SJSA1 (cell line): ENCODE data around the gene DUSP9. TPM values are rescaled to one million over a fixed set of nuclear protein-coding genes. Genes with fewer than 3 reads are reported as not detected.

Source experiments
- DNase-seq, 2 experiments: peaks; one replicate each; pipeline ENCODE4 v3.0.0-alpha.2; 2015 to 2020; ENCODE audit warnings: low spot score in 2 of 2, low read depth in 1 of 2
- H3K27ac ChIP-seq: fragments of 250-450 bp; sonication (Bioruptor Pico); 2 replicates; pipeline ENCODE4 v1.5.1; 2020; ENCODE audit warnings: mild to moderate bottlenecking, moderate library complexity
- H3K27me3 ChIP-seq: fragments of 250-450 bp; sonication (Bioruptor Pico); replicated peaks from 2 replicates; pipeline ENCODE4 v1.5.1; 2020; ENCODE audit warnings: mild to moderate bottlenecking, moderate library complexity
- H3K36me3 ChIP-seq: fragments of 250-450 bp; sonication (Bioruptor Pico); 2 replicates; pipeline ENCODE4 v1.5.1; 2020; ENCODE audit warnings: mild to moderate bottlenecking
- H3K4me1 ChIP-seq: fragments of 250-450 bp; sonication (Bioruptor Pico); replicated peaks from 2 replicates; pipeline ENCODE4 v1.6.1; 2021; ENCODE audit warnings: mild to moderate bottlenecking
- H3K4me3 ChIP-seq: fragments of 250-450 bp; sonication (Bioruptor Pico); 2 replicates; pipeline ENCODE4 v1.5.1; 2020; ENCODE audit warnings: mild to moderate bottlenecking
- H3K9me3 ChIP-seq: fragments of 250-450 bp; sonication (Bioruptor Pico); replicated peaks from 2 replicates; pipeline ENCODE4 v1.5.1; 2020; ENCODE audit warnings: mild to moderate bottlenecking
- total RNA-seq: library from RNA; depleted of rRNA; stranded (reverse); fragments of >200 nt; shearing (Covaris generic); gene quantifications from 2 replicates; pipeline ENCODE4 v1.2.3, GENCODE V29; 2014

Gene DUSP9
- total RNA-seq, 1 experiment from 2014 or later, result 0.08 TPM

DNA sequence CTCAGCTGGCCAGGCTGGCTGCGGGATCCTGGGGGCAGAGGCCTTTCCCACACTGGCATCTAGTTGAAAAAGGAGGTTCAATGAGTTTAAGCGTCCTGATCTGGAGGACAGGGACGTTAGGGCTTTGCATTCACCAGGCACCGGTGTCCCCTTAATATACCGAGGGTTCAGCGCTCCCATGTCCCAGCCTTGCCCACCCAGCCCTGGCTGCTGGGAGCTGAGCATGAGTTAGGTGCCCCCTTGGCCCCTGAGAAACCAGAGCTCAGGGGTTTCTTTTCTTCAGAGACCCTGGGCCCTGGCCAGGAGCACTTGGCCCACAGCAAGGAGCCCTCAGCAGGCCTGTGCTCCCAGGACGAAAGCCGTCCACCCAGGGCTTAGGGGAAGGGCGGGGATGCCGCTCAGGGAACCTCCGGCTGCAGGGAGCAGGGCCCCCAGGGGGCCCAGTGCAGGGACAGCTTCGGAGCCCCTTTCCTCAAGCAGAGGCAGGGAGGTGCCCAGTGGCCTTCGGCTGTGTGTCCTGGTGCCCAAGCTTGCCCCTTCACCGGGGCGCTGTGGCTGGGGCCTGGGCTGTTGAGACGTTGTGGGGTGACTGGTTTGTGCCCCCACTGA, 20.9 kb upstream of the DUSP9 start:
- DNase-seq, result no peak
- Histone ChIP-seq H3K27ac (no peak overlapping the region), H3K4me3 (no peak overlapping the region)

DNA sequence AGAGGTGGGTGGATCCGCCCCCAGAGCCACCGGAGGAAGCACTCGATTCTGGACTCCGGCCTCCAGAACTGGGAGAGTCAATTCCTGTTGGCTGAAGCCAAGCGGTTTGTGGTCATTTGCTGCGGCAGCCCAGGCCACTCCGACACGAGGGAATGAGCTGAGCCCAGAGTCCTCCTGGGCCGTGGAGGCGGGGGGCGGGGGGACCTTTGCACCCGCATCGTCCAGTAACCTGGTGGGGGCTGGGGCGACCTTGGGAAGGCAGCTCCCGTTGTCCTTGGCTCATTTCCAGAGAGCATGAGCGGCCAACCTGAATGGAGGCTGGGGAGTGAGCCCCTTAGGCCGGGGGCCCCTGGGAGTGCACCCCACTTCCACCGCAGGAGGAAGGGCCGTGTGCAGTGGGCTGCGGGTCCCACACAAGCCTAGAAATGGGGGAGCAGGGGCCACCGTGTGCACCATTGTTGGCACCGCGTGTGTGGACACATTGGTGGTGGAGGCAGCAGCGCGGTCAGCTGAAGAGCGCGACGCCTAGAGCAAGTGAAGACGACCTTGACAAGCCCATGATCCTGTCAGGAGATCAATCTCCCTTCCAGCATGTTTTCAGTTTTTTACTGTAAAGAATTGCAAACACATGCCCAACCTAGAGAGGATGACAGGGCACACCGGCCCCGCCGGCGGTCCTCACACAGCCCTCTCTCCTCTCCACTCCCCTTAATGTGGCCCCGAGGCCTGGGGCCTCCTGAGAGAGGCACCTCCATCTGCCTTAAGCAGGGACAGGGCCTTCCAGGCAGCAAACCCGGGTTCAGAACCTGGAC, 19.9 kb upstream of the DUSP9 start:
- Histone ChIP-seq H3K4me1 (no peaks in the 10 kb centered on the region), H3K9me3 (no peaks in the 10 kb centered on the region), H3K4me3 (no peak overlapping the region), H3K27ac (no peak overlapping the region), H3K27me3 (no peaks in the 10 kb centered on the region), H3K36me3 (no peaks in the 10 kb centered on the region)
- DNase-seq, result no peak

More for the DNA sequence above, 20.9 kb upstream of the DUSP9 start:
- no peaks in the 10 kb centered on the region for H3K27me3 ChIP-seq
- no peaks in the 10 kb centered on the region for H3K4me1 ChIP-seq
- no peaks in the 10 kb centered on the region for H3K9me3 ChIP-seq
- H3K36me3 ChIP-seq, result no peaks in the 10 kb centered on the region

DNA sequence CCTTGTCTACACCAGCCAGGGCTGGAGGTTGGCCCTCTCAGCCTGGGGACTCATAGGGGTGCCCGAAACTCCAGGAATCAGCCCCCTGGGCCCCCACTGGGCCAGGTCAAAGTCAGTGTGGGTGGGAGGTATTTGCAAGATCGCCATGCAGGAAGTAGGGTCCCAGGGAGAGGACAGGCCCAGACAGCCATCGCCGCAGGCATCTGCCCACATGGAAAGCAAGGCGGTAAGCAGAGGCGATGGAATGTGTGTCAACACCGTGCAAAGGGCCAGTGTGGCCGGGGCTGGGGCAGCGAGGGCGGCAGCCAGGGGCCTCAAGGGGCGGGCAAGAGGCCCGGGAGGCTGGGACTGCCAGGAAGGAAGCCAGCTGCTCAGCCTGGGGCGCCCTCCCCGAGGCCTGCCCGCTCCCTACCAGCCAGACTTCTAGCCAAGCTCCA, 19.3 kb upstream of the DUSP9 start:
- Histone ChIP-seq H3K27me3 (no peaks in the 10 kb centered on the region), H3K4me1 (no peaks in the 10 kb centered on the region), H3K4me3 (no peak overlapping the region), H3K27ac (no peak overlapping the region), H3K9me3 (no peaks in the 10 kb centered on the region), H3K36me3 (no peaks in the 10 kb centered on the region)
- no peak for DNase-seq

DNA sequence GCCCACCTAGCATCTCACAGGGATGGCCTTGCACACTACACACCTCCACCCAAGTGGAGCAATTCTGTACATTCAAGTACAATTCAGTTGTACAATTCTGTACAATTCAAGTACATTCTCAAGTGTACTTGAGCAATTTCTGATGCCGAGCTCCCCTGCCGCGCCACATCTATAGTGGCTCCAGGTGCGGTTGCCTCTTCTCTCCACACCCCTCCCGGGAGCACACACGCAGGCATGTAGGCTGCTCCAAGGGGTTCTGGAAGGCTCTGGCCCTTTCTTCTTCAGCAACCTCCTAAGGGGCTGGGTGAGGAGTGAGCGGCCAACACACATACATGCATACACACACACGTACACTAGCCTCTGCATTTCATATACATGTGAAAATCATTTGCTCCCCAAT, 18.9 kb upstream of the DUSP9 start:
- H3K9me3 ChIP-seq, result no peaks in the 10 kb centered on the region
- DNase-seq, result no peak
- H3K36me3 ChIP-seq, result no peaks in the 10 kb centered on the region
- no peak overlapping the region for H3K4me3 ChIP-seq
- no peaks in the 10 kb centered on the region for H3K4me1 ChIP-seq
- no peak overlapping the region for H3K27ac ChIP-seq
- H3K27me3 ChIP-seq, result no peaks in the 10 kb centered on the region

DNA sequence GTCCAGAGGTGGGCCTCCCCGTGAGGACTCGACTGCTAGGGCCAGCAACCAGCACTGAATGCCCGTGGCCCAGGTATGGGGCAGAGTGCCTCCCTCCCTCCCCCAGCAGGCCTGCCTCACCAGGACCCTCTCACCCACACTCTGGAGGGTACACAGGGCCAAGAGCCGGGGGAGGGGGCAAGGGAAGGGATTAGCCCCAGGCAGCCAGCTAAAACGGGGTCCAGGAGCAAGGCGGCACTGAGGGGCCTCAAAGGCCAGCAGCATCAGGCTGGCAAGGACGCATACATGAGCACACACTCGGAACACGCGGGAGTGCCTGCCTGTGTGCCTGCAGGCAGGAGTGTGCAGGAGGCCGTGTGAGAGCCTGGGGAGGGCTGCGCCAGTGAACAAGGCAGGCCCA, 18.3 kb upstream of the DUSP9 start:
- Histone ChIP-seq H3K27me3 (no peaks in the 10 kb centered on the region), H3K4me3 (no peak overlapping the region), H3K36me3 (no peaks in the 10 kb centered on the region), H3K27ac (no peak overlapping the region), H3K4me1 (no peaks in the 10 kb centered on the region), H3K9me3 (no peaks in the 10 kb centered on the region)
- DNase-seq, result no peak

DNA sequence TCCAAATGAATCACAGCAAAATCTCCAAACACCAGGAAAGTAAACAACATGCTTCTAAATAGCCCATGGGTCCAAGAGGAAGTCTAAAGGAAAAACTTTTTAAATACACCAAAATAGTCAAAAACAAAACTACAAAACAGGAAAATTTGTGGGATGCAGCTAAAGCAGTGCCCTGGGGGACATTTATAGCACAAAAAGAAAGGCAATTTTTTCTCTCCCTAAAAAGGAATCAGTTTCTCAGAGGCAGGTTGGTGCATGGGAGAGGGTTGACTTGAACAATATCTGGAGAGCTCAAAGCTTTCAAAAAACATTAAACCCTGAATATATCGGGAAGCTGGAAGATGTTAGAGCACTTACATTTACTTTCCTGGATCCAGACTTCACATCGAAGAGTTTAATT, 15.7 kb upstream of the DUSP9 start:
- no peaks in the 10 kb centered on the region for H3K36me3 ChIP-seq
- DNase-seq, result no peak
- no peak overlapping the region for H3K4me3 ChIP-seq

DNA sequence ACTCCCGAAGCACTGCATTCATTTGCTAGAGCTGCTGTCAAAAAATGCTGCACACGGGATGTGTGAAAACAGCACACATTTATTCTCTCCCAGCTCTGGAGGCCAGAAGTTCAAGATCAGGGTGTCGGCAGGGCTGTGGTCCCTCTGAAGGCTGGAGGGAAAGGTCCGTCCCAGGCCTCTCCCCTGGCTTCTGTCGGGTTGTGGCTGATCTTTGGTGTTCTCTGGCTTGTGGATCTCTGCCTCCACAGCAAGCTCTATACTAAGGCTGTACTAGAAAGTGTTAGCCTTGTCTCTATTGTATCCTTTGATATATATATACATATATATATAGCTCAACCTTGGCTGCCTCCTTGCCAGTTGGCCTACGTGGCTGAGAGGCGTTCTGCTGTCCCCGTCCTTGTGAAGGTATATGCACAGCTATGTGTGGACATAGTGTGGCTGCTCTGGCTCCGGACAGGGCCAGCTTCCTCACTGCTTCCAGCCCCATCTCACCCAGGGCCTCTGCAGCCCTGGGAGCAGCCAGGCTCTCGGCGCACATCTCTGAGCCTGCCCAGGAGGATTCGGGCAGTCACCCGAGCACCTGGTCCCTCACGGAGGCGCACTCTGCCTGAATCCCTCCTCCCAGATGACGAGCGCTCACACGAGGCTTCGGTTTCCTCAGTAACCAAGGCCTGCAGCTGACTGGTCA, 15.0 kb upstream of the DUSP9 start:
- no peak for DNase-seq
- H3K9me3 ChIP-seq, result no peaks in the 10 kb centered on the region
- H3K27ac ChIP-seq, result no peak overlapping the region
- no peaks in the 10 kb centered on the region for H3K36me3 ChIP-seq
- no peak overlapping the region for H3K4me3 ChIP-seq
- no peaks in the 10 kb centered on the region for H3K4me1 ChIP-seq
- no peaks in the 10 kb centered on the region for H3K27me3 ChIP-seq

More for the DNA sequence above, 15.7 kb upstream of the DUSP9 start:
- H3K27ac ChIP-seq, result no peak overlapping the region
- H3K27me3 ChIP-seq, result no peaks in the 10 kb centered on the region
- H3K4me1 ChIP-seq, result no peaks in the 10 kb centered on the region
- no peaks in the 10 kb centered on the region for H3K9me3 ChIP-seq

DNA sequence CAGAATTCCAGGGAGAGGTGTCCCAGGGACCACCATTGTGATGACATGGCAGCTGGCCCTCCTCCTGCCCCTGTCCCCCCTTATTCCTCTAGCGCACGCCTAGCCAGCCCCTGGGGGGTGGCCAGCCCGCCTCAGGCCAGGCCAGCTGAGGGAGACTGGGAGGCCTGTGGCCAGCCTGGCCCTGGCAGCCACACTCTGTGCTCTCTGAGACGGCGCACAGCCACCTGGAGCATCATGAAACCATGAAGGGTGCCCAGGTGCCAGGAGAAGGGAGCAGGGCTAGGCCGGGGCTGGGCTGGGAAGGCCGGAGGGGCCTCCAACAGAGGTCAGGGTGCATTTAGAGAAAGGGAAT, 14.4 kb upstream of the DUSP9 start:
- no peak overlapping the region for H3K4me3 ChIP-seq
- H3K4me1 ChIP-seq, result no peaks in the 10 kb centered on the region
- H3K9me3 ChIP-seq, result no peaks in the 10 kb centered on the region
- DNase-seq, result no peak
- H3K27me3 ChIP-seq, result no peaks in the 10 kb centered on the region
- no peaks in the 10 kb centered on the region for H3K36me3 ChIP-seq
- H3K27ac ChIP-seq, result no peak overlapping the region

DNA sequence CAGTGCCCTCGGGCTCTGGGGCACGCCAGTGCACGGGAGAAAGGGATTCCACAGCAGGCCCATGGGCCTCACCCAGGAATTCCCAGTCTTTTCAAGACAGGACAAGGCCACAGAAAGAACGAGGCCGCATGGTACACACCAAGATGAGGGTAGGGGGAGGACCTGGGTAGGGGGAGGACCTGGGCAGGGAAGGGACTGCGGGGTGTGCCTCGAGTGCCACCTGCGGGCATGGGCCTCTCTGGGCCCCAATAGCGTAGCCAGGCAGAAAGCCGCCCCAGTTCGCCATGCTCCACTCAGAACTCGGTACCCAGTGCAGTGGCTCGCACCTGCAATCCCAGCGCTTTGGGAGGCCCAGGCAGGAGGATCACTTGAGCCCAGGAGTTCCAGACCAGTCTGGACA, 14.0 kb upstream of the DUSP9 start:
- H3K9me3 ChIP-seq, result no peaks in the 10 kb centered on the region
- H3K4me1 ChIP-seq, result no peaks in the 10 kb centered on the region
- no peaks in the 10 kb centered on the region for H3K36me3 ChIP-seq
- no peak overlapping the region for H3K27ac ChIP-seq
- no peak for DNase-seq
- no peaks in the 10 kb centered on the region for H3K27me3 ChIP-seq
- H3K4me3 ChIP-seq, result no peak overlapping the region

DNA sequence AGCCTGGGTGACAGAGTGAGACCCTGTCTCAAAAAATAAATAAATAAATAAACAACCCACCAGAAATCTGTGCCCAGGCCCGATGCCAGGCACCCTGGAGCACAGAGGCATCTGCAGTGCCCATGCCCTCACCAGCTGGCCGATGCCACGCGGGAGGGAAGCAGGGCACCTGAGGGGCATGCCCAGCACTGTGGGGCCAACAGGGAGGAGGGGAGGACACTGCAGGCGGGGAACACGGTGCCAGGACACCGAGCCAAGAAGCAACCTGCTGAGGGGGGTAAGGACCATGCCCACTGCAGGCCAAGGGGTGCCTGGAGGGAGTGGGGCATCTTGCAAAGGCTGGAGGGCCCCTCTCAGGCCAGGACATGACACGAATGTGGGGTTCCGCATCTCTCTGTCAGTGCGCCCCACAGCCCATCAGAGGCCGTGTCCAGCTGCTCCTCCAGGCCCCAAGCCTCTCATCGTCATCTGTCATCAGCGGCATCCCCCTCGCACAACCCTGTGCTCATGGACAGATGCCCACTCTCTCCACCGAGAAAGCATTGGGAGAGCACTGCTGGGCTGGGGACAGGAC, 13.3 kb upstream of the DUSP9 start:
- Histone ChIP-seq H3K4me1 (no peaks in the 10 kb centered on the region), H3K27ac (no peak overlapping the region)
- DNase-seq, result no peak

DNA sequence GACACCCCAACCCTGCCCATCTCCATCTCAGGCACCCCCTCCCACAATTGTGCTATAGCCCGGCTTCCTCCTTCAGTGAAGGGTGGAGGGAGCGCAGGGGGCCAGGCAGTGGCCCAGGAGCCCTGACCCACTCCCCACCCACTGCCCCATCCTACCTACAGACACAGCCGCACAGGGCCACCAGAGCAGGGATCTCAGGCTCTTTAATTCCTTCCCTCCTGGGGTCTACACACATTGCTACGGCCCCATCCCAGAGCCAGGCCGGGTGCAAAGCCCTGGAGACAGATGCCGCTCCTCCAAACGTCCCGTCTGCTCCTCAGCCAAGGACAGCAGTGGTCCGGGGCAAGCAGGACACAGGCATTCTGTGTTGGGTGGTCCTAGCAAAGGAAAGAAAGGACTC, 12.8 kb upstream of the DUSP9 start:
- DNase-seq, result no peak
- Histone ChIP-seq H3K4me3 (no peak overlapping the region), H3K4me1 (no peaks in the 10 kb centered on the region), H3K27ac (no peak overlapping the region), H3K27me3 (no peaks in the 10 kb centered on the region), H3K36me3 (no peaks in the 10 kb centered on the region), H3K9me3 (no peaks in the 10 kb centered on the region)

More for the DNA sequence above, 13.3 kb upstream of the DUSP9 start:
- H3K4me3 ChIP-seq, result no peak overlapping the region
- H3K9me3 ChIP-seq, result no peaks in the 10 kb centered on the region
- no peaks in the 10 kb centered on the region for H3K36me3 ChIP-seq
- H3K27me3 ChIP-seq, result no peaks in the 10 kb centered on the region

DNA sequence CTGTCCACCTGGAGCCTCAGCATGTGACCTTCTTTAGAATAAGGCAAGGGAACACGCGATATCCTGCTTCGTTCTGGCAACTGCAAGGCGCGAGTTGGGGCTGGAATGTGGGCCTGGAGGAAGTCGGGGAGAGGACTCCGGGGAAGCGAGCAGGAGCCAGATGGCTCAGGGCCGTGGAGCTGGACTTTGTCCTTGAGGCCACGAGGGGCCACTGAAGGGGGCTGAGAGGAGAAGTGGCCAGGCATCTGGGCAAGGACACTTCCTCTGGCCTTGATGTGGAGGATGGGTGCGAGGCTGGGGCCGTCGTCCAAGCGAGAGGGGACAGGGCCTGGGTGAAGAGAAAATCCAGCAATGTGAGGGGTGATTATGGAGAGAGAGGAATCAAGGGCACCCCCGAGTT, 12.2 kb upstream of the DUSP9 start:
- no peaks in the 10 kb centered on the region for H3K9me3 ChIP-seq
- H3K27me3 ChIP-seq, result no peaks in the 10 kb centered on the region
- no peaks in the 10 kb centered on the region for H3K4me1 ChIP-seq
- DNase-seq, result no peak
- no peak overlapping the region for H3K4me3 ChIP-seq
- no peak overlapping the region for H3K27ac ChIP-seq
- no peaks in the 10 kb centered on the region for H3K36me3 ChIP-seq

DNA sequence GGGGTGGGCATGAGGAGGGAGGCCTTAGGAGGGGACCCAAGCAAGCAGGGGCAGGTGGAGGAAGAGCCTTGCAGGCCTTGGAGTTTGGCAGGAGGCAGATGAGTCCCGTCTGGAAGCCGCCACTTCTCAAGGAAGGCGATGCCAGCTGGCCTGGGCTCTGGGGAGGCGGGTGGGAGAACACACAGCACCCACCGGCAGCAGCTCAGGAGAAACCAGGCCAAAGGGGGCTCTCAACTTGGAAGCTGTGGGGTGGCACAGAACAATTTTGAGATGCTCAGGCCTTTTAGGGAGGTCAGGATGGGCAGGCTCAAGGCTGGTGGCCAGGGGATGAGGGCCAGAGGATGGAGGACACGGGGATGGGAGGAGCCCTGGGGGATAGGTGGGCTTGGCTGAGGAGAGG, 11.6 kb upstream of the DUSP9 start:
- Histone ChIP-seq H3K27ac (no peak overlapping the region), H3K9me3 (no peaks in the 10 kb centered on the region), H3K4me3 (no peak overlapping the region), H3K36me3 (no peaks in the 10 kb centered on the region), H3K27me3 (no peaks in the 10 kb centered on the region), H3K4me1 (no peaks in the 10 kb centered on the region)
- DNase-seq, result no peak
